Hepatic stellate cell (primary cell): Measurements from ENCODE around the gene ALG8.
"Not testable (repeated sequence)": the region's sequence is repeated elsewhere in the genome, so short reads cannot be mapped to it uniquely, and the experiment has no call there.

ENCODE experiments used
- DNase-seq: peaks from one replicate; pipeline ENCODE4 v3.0.0; 2011; ENCODE audit warnings: low spot score

ALG8 gene

DNA sequence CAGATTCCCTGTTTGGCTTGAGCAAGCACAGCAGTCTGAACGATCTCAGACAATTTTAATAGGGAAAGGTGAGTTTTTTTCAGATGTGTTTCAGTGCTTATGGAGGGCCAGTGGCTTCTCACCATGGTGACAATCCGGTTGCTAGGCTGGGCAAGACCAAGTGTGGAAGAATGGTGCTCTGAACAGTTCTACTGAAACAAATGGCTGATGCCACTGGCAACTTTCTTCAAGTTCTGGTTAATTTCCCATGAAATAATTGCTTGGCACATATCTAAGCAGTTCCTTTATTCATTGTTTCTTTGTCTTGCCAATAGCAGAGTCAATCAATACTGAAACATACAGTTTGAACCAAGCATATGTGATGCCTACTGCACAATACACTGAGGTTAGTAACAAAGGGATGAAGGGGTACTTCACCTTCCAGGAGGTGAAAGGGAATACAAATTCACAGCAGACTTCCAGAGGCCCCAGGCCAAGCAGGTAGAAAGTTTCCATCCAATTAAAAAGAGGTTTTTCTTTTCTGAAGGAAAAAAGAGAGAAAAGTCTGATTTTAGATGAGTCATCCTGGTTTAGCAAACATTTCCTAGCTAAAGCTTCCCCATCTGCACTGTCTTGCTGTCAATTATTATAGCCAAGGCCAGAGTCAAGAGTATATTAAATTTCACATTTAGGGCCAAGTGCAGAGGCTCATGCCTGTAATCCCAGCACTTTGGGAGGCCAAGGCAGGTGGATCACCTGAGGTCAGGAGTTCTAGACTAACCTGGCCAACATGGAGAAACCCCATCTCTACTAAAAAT, 38.6 kb downstream of the ALG8 start:
- DNase-seq, result no peak

DNA sequence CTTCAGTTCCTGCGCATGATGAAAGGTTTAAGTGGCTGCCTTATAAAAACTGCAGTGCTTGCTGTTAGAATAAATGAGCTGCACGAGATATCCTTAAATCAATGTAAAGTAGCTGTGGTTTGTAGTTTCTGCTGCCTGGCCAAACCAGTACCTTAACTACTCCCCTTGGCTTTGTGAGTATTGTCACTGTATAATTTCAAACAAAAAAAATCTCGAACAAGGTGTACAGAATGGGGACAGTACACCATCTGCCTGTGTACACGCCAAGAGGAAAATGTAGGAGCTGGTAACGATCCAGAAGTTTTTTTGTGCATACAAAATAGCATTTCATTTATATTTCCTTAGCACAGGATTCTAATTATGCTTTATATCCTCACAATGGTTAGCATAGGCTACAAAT, 39.2 kb downstream of the ALG8 start:
- DNase-seq, result no peak

DNA sequence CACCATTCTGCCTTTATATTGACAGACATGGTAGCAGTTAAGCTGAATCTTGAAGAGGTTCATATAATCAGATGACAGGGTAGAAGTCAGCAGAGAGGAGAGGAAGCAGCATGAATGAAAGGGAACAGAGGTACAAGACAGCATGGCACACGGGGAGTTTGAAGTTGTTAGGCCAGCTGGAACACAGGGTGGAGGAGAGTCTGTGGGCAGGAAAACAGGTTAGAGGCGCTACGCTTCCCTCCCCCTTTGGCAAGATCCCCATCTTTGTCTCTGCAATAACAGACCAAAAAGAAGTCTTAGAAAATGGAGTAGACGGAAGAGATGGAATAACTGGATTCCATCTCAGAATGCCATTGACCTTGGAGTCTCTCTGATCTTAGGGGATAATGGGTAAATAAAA, 39.8 kb downstream of the ALG8 start:
- no peak for DNase-seq

DNA sequence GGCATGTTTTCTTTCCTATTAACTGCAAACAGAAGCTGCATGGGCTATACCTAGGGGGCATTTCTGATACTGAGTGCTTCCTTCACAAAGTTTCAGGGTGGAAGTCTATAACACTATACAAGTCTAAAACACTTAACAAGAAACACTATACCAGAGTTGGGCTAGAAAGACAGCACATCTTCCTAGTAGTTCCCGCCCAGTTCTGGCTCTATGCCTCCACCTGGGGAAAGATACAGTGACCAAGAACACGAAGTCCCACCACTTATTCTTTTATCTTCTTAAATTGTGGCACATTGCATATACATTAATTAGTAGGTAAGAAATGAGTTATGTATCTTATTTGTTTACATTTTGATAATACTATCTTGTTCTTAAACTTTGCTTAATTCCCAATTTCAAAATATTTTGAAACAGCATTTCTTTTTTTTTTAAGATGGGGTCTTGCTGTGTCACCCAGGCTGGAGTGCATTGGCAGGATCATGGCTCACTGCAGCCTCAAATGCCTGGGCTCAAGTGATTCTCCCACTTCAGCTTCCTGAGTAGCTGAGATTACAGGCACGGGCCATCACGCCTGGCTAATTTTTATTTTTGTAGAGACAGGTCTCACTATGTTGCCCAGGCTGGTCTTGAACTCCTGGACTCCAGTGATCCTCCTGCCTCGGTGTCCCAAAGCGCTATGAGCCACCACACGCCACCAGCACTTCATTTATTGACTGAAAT, 41.6 kb downstream of the ALG8 start:
- no peak for DNase-seq

DNA sequence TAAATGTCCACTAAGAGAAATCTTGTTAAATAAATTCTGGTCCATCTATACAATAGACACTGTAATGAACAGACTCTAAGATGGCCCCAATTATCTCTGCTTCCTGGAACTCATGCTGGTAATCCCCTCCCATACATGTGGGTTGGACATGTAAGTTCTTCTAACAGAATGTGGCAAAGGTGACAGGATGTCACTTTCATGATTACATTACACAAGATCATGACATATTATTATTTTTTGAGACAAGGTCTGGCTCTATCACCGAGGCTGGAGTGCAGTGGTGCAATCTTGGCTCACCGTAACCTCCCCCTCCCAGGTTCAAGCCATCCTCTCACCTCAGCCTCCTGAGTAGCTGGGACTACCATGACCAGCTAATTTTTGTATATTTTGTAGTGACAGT, 45.2 kb downstream of the ALG8 start:
- DNase-seq, result no peak

DNA sequence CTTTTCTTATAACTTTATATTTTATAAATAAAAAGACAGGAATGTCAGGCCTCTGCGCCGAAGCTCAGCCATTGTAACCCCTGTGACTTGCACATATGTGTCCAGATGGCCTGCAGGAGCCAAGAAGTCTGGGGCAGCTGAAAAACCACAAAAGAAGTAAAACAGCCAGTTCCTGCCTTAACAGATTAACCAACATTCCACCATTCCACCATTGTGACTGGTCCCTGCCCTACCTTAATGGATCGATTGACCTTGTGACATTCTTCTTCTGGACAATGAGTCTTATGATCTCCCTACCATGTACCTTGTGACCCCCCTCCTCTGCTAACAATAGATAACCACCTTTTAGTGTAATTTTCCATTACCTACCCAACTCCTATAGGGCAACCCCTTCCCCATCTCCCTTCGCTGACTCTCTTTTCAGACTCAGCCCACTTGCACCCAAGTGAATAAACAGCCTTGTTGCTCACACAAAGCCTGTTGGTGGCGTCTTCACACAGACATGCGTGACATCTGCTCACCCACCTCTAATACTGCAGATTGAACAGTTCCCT, 52.8 kb downstream of the ALG8 start:
- not testable (repeated sequence) for DNase-seq

DNA sequence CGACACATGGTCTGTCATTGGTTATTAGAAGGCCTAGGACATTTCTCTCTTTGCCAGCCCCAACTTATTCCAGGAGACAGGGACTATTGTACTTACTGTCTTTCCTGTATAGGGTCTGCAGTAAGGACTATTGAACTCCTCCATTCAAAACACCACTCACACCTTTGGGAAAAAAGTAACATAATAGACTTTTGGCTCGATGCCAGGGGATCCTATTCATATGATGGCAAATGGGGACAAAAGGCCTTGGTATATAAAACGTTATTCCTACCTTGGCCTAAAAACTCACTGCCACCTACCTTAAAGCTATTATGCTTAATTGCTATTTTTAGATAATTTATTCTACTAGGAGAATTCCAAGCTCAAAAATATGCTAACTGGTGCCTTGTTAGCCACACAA, 53.5 kb downstream of the ALG8 start:
- DNase-seq, result no peak

DNA sequence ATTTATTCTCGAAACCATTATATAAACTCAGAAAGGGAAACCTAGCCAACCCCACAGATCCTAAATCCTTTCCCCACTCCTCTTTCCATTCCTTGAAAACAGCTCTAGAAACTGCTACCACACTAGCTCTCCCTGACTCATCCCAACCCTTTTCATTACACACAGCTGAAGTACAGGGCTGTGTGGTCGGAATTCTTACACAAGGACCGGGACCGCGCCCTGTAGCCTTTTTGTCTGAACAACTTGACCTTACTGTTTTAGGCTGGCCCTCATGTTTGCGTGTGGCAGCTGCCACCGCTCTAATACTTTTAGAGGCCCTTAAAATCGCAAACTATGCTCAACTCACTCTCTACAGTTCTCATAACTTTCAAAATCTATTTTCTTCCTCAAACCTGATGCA, 54.9 kb downstream of the ALG8 start:
- not testable (repeated sequence) for DNase-seq

DNA sequence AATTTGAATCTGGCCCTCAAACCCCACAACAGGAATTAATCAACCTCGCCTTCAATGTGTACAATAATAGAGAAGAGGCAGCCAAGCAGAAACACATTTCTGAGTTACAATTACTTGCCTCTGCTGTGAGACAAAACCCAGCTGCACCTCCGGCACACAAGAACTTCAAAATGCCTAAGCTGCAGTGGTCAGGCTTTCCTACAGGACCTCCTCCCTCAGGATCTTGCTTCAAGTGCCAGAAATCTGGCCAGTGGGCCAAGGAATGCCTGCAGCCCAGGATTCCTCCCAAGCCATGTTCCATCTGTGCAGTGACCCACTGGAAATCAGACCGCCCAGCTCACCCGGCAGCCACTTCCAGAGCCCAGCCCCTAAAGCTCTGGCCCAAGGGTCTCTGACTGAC, 56.4 kb downstream of the ALG8 start:
- DNase-seq, result no peak

DNA sequence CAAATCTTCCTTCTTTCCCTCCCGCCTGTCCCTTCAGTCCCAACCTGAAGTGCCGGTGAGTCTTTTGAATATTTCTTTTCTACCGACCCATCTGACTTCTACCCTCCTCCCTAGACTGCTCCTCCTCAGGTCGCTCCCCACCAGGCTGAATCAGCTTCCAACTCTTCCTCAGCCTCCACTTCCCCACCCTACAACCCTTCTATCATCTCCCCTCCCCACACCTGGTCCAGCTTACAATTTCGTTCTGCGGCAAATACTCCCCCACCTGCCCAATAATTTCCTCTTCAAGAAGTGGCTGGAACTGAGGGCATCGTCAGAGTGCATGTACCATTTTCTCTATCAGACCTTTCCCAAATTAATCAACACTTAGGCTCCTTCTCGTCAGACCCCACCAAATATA, 57.3 kb downstream of the ALG8 start:
- DNase-seq, result no peak

DNA sequence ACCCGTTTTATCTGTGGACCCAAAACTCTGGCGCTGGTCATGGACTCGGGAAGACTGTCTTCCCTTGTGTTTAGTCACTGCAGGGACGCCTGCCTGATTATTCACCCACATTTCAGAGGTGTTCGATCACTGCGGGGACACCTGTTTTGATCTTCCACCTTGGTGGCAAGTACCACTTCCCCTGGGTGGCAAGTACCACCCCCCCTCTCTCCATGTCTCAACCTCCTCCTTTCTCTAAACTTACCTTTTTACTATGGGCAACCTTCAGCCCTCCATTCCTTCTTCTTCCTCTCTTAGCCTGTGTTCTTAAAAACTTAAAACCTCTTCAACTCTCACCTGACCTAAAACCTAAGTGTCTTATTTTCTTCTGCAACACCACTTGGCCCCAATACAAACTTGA, 57.8 kb downstream of the ALG8 start:
- no peak for DNase-seq

DNA sequence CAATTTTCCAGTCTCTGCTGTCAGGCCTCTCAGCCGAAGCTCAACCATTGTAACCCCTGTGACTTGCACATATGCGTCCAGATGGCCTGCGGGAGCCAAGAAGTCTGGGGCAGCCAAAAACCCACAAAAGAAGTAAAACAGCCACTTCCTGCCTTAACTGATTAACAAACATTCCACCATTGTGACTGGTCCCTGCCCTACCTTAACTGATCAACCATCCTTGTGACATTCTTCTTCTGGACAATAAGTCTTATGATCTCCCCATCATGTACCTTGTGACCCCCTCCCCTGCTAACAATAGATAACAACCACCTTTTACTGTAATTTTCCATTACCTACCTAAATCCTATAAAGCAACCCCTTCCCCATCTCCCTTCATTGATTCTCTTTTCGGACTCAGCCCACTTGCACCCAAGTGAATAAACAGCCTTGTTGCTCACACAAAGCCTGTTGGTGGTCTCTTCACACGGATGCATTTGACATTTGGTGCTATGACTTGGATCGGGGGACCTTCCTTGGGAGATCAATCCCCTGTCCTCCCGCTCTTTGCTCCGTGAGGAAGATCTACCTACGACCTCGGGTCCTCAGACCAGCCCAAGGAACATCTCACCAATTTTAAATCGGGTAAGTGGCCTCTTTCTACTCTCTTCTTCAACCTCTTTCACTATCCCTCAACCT, 58.5 kb downstream of the ALG8 start:
- peak; percentile 45 for DNase-seq

DNA sequence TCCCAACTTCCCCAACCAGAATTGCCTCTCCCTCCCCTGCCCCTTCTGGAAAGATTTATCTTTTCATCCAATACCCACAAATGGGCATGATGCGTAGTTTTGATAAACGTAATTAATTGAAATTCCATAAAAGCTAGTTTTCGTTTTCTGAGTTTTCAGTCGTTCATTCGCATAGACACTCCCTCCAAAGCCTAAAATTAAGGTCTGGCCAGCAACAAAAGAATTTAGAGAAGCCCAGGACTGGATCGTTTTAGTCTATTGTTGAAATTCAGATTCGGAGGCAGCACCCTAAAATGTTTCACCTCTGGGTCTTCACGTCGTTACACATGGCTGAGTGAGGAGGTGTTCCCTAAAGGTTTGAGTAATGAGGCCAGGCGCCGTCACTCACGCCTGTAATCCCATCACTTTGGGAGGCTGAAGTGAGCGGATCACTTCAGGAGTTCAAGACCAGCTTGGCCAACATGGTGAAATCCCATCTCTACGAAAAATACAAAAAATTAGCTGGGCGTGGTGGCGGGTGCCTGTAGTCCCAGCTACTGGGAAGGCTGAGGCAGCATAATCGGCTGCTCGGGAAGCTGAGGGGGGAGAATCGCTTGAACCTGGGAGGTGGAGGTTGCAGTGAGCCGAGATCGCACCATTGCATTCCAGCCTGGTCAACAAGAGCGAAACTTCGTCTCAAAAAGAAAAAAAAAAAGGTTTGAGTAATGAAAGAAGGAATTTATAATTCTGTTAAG, 59.2 kb downstream of the ALG8 start:
- DNase-seq, result no peak

DNA sequence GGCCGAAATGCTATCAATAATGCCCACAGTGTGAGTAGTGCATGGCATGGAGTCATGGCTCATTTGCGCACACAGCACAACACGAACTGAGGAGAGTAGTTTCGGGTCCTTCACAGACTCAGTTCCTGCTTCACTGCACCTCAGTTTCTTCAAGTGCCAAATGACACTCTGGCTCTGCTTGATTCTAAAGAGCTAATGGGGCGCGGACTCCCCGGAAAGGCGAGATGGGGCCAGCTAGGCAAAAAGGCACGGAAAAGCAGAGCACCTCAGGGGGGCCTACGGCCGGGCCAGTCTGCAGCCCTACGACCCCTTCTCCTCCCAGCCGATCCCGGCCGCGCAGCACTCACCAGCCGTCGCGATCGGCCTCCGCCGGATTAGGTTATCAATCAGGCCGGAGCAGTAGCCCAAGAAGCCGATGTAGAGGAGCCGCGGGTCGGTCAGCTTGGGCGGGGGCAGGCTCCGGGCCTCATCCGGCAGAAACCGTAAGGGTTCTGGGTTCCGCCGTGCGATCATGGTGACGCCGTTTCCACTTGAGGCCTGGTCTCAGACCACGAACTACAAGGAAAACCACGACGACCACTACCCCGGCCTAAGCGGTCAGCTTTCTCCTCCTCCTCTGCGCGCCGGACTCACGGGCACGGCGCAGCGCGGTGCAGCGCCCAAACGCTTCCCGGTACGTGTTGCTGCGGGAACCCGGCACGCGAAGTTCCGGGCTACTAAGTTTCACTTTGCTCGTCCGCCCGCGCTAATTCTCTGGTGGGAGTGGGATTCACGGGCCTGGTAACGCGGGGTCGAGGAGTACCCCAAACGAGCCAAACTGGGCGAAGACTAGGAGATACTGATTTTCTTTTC, 60.0 kb downstream of the ALG8 start, which contains the start of gene NDUFC2:
NDUFC2 (minus strand) TSS at position 631 of the 852 bp plus-strand sequence; CDS start at position 513, 118 bp downstream.
- DNase-seq, result peak; percentile 77

DNA sequence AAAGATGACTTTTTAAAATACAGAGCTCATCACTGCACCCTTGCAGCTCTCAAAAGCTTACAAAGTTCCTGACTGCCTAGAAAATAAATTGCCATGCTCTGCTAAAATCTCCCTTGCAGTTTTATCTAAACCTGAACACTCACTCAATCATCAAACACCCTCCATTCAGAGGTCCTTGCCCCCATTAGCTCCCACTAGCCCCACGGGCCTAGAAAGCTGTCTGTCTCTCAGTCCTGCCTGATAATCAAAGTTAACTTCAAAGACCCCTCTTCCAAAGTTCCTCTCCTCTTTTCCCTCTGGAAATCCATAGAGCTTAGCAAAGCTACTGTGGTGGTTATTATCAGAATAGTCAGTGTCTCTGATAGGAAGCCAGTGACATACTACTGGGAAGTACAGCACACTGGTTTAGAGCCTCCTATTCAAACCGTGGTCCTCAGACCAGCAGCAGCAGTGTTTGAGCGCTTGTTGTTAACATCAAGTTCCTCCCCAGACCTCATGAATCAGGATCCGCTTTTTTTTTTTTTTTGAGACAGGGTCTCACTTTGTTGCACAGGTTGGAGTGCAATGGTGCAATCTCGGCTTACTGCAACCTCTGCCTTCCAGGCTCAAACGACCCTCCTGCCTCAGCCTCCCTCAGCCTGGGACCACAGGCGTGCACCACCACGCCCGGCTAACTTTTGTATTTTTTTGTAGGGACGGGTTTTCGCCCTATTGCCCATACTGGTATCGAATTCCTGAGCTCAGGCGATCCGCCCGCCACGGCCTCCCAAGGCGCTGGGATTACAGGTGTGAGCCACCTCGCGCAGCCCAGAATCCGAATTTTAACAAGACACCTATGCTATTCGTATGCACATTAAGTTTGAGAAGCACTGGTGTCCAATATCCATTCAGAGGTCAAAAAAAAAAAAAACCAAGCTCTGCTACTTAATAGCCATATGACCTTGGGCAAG, 60.9 kb downstream of the ALG8 start:
- no peak for DNase-seq

DNA sequence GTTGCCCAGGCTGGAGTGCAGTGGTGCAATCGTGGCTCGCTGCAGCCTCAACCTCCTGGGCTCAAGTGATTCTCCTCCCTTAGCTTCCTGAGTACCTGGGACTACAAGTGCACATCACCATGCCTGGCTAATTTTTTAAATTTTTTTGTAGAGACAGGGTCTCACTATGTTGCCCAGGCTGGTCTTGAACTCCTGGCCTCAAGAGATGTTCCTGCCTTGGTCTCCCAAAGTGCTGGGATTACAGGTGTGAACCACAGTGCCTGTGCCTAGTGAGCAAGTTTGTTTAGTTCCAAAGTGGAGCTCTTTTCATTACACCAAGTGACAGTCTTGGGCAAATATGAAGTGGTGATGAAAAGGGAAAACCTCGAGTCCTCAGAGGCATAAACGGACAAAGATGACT, 61.8 kb downstream of the ALG8 start:
- DNase-seq, result not testable (repeated sequence)

DNA sequence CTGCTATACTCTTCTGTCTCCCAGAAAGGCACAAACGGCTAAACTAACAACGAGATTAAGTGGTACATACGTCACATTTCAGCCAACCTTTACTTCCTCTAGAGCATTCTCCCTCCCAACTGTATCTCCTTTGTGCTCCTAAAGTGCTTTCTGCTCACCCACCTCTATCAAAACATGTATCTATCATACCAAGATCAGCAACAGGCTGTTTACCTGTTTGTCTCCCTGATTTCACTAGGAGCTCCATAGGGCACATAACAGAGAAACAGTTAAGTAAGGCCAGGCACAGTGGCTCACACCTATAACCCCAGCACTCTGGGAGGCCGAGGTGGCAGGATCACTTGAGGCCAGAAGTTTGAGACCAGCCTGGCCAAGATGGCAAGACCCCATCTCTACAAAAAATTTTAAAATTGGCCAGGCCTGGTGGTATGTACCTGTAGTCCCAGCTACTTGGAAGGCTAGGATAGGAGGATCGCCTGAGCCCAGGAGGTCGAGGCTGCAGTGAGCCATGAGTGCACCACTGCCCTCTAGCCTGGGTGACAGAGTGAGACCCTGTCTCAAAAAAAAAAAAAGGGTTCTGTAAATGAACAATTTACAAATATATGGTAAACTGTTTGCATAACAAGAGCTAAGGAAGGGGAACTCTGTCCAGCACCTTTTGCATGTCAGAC, 62.6 kb downstream of the ALG8 start:
- no peak for DNase-seq

DNA sequence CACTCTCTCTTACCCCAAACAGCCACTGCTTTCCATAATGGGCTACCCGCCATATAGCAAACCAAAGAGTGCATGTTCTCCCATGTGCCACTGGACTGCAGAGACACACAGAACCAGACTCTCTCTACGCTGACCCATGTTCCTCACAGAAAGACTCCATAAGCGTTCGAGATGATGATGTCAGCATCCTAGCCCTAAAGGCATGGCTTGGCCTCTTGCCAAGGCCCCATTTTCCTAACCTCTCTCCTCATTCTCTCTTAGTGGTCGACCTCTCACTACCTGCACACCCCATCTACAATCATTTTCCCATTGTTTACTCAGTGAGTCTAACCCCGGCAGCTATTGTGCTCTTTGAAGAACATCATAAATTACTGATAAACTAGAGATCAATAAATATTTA, 64.7 kb downstream of the ALG8 start:
- no peak for DNase-seq

DNA sequence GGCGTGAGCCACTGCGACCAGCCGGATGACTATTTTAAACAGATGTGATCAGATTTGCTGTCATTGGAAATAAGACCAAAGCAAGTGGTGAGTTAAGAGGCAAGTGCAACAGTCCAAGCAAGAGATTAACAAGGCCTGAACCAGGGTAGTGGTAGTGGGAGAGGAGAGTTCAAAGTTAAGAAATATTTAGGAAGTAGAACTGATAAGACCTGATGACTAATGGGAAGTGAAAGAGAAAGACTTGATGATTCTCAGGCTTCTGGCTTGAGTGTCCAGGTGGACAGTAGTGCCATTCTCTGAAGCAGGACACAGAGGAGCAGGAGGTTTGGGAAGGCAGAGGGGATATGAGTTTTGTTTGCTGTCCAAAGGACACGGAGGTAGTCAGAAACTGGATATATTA, 67.0 kb downstream of the ALG8 start:
- no peak for DNase-seq
